T-cell (primary cell): ENCODE data around the gene METTL17. TPM values are rescaled to one million over a fixed set of nuclear protein-coding genes. Genes with fewer than 3 reads are reported as not detected.

Experiments used
- ATAC-seq, 4 experiments: fragments of 200-7000 bp in 3 of 4; fragments of 150-1000 bp in 1 of 4; cut with Tn5 transposase; replicated peaks in 1 of 4; 1 replicate in 3 of 4; 2 replicates in 1 of 4; pipeline ENCODE4 v1.10.0; 2021; ENCODE audit warnings: moderate library complexity in 3 of 4, mild to moderate bottlenecking in 2 of 4, moderate number of reproducible peaks in 1 of 4
- CTCF ChIA-PET, 2 donors: fragments of 300-600 bp; sonication (Branson Sonifier 250); formaldehyde crosslinking; loops; one replicate each; lab custom pipeline; 2022; ENCODE audit warnings: antibody characterized with exemption in 2 of 2; lab: Charles Lee
- POLR2A ChIA-PET, 2 donors: fragments of 300-600 bp; sonication (Branson Sonifier 250); formaldehyde crosslinking; loops; one replicate each; lab custom pipeline; 2022; ENCODE audit warnings: antibody characterized with exemption in 2 of 2; lab: Charles Lee
- DNase-seq, 35 experiments: peaks; one replicate each; pipeline versions ENCODE4 v3.0.0 to v3.0.0-alpha.2; 2013 to 2023
- H3K27ac ChIP-seq: one replicate; pipeline ENCODE4 v1.5.1; 2013; ENCODE audit warnings: low read length
- H3K27me3 ChIP-seq, 2 experiments: replicated peaks in 1 of 2; 1 replicate in 1 of 2; 2 replicates in 1 of 2; pipeline versions ENCODE4 v1.6.1 to v1.7.0; 2013; ENCODE audit warnings: low read length in 1 of 2, mixed read lengths in 1 of 2; ENCODE audit not compliant: control insufficient read depth in 2 of 2, insufficient read depth in 2 of 2; ENCODE audit errors: extremely low read depth in 1 of 2
- H3K36me3 ChIP-seq, 2 donors: 1 replicate in 1 of 2; 2 replicates in 1 of 2; pipeline versions ENCODE4 v1.6.1 to v1.7.0; 2013; ENCODE audit warnings: low read length in 1 of 2; ENCODE audit not compliant: control insufficient read depth in 2 of 2, insufficient read depth in 1 of 2; ENCODE audit errors: extremely low read depth in 1 of 2
- H3K4me1 ChIP-seq, 2 experiments: 1 replicate in 1 of 2; 2 replicates in 1 of 2; pipeline versions ENCODE4 v1.6.1 to v1.7.0; 2013; ENCODE audit warnings: low read length in 2 of 2, mixed read lengths in 1 of 2; ENCODE audit not compliant: insufficient read depth in 2 of 2, control insufficient read depth in 1 of 2; ENCODE audit errors: extremely low read depth in 1 of 2
- H3K4me3 ChIP-seq, 2 donors: 1 replicate in 1 of 2; 2 replicates in 1 of 2; pipeline versions ENCODE4 v1.5.1 to v1.7.0; 2013; ENCODE audit warnings: mild to moderate bottlenecking in 2 of 2, low read length in 1 of 2, moderate library complexity in 1 of 2; ENCODE audit not compliant: control insufficient read depth in 1 of 2; ENCODE audit errors: extremely low read depth in 1 of 2
- H3K9me3 ChIP-seq: 2 replicates; pipeline ENCODE4 v1.7.0; 2013
- H3K27ac Mint-ChIP-seq, 2 donors: one replicate each; pipeline ENCODE4 v1.8.0; 2020 to 2021; ENCODE audit warnings: mild to moderate bottlenecking in 2 of 2, mixed read lengths in 2 of 2
- H3K27me3 Mint-ChIP-seq, 2 donors: one replicate each; pipeline ENCODE4 v1.8.0; 2021 to 2022; ENCODE audit warnings: mixed read lengths in 2 of 2
- H3K36me3 Mint-ChIP-seq: one replicate; pipeline ENCODE4 v1.8.0; 2021; ENCODE audit warnings: mixed read lengths
- H3K4me1 Mint-ChIP-seq, 3 donors: one replicate each; pipeline ENCODE4 v1.8.0; 2020 to 2022; ENCODE audit warnings: mixed read lengths in 3 of 3, mild to moderate bottlenecking in 1 of 3
- H3K4me3 Mint-ChIP-seq, 3 donors: one replicate each; pipeline ENCODE4 v1.8.0; 2020 to 2022; ENCODE audit warnings: mild to moderate bottlenecking in 3 of 3, mixed read lengths in 3 of 3, moderate library complexity in 3 of 3
- H3K9me3 Mint-ChIP-seq, 3 donors: one replicate each; pipeline ENCODE4 v1.8.0; 2020 to 2022; ENCODE audit warnings: mixed read lengths in 3 of 3
- WGBS: methylation state at CpG from one replicate; pipeline ENCODE4 v1.1.5; 2013; ENCODE audit warnings: missing lambda C conversion rate; ENCODE audit not compliant: insufficient coverage; 5-methylcytosine and 5-hydroxymethylcytosine counted together
- total RNA-seq, 35 experiments: library from RNA in 6 of 35; stranded (reverse) in 6 of 35; fragments of 120-200 nt in 1 of 35; gene quantifications; one replicate each; pipeline versions ENCODE4 v1.2.1 to v1.2.4 and lab custom pipeline; 2013 to 2026

Gene METTL17
- total RNA-seq, 5 donors from 2014 or later (not counting 1 experiment from before 2014, with no cell fraction given), result 80.4 to 112 (median 99.0) TPM

DNA sequence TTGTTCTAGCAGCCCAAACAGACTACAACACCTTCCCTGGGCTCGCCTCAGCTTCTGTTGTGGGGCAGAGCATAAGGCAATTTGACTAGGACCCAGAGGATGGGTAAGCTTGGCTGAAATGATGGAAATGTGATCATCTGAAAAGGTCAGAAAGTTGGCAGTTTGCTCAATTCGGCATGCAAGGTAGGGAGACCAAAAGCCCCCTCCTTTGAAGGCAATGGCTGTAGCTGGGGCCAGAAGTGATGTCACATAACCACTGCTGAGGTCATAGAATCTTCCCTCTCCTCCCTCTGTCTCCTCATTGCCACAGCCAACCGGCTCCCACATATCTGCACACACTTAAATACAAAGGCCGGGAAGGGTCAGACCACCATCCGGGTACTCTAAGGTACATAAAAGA, 40.1 kb downstream of the METTL17 start, which contains the start of gene TPPP2:
Gene TPPP2, plus strand, starts transcription at position 301 of the 400 bp plus-strand sequence. CDS start 365 bp downstream, outside the sequence.
- Mint-ChIP-seq H3K27ac (no peak within 1 kb of the TSS), H3K4me1 (peaks cover 0 to 2% (median 1%) of the 10 kb centered on the region in 3 donors), H3K27me3 (no peaks in the 10 kb centered on the region), H3K4me3 (no peak within 1 kb of the TSS), H3K9me3 (no peaks in the 10 kb centered on the region), H3K36me3 (no peaks in the 10 kb centered on the region)
- Histone ChIP-seq H3K4me1 (peaks cover 0 to 9% of the 10 kb centered on the region in 2 experiments), H3K27ac (no peak within 1 kb of the TSS), H3K27me3 (peaks cover 0 to 14% of the 10 kb centered on the region in 2 experiments), H3K4me3 (no peak within 1 kb of the TSS), H3K36me3 (no peaks in the 10 kb centered on the region), H3K9me3 (no peaks in the 10 kb centered on the region)
- ChIA-PET POLR2A (no interaction called here), CTCF (interaction anchor here in 1 of 2 donors (0.6 kb wide), 1 partner anchor 428 kb away, joined by 13 read pairs; no protein-coding TSS in a partner anchor)
- WGBS, result 93% methylated on average over 2 of the region's 5 CpGs
- ATAC-seq, result no peak
- DNase-seq, result no peak

DNA sequence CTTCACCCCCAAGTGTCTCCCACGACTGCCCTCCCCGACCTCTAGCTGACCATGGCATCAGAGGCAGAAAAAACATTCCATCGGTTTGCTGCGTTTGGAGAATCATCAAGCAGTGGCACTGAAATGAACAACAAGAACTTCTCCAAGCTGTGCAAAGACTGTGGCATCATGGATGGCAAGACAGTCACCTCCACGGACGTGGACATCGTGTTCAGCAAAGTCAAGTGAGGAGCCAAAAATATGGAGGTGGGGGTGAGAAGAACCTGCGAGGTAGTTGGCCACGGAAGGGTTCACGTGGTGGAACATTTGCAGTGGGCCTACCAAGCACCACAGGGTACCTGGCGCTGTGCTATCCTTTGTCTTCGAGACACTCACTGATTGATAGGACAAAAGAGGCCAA, 40.8 kb downstream of the METTL17 start:
- Mint-ChIP-seq H3K27ac (no peak overlapping the region), H3K27me3 (no peaks in the 10 kb centered on the region), H3K36me3 (no peaks in the 10 kb centered on the region), H3K9me3 (no peaks in the 10 kb centered on the region), H3K4me1 (no peaks in the 10 kb centered on the region), H3K4me3 (no peak overlapping the region)
- no peaks in the 10 kb centered on the region for H3K36me3 ChIP-seq
- H3K27ac ChIP-seq, result no peak overlapping the region
- ChIA-PET CTCF (no interaction called here), POLR2A (interaction anchor here in 1 of 2 donors (0.7 kb wide), 1 partner anchor 11 kb away, joined by 3 read pairs; no protein-coding TSS in a partner anchor)
- peaks cover 0 to 14% of the 10 kb centered on the region in 2 experiments for H3K27me3 ChIP-seq
- no peak overlapping the region for H3K4me3 ChIP-seq
- peaks cover 0 to 4% of the 10 kb centered on the region in 2 experiments for H3K4me1 ChIP-seq
- WGBS, result 72% methylated on average over 11 of the region's 12 CpGs
- no peak for ATAC-seq
- H3K9me3 ChIP-seq, result no peaks in the 10 kb centered on the region
- no peak for DNase-seq

DNA sequence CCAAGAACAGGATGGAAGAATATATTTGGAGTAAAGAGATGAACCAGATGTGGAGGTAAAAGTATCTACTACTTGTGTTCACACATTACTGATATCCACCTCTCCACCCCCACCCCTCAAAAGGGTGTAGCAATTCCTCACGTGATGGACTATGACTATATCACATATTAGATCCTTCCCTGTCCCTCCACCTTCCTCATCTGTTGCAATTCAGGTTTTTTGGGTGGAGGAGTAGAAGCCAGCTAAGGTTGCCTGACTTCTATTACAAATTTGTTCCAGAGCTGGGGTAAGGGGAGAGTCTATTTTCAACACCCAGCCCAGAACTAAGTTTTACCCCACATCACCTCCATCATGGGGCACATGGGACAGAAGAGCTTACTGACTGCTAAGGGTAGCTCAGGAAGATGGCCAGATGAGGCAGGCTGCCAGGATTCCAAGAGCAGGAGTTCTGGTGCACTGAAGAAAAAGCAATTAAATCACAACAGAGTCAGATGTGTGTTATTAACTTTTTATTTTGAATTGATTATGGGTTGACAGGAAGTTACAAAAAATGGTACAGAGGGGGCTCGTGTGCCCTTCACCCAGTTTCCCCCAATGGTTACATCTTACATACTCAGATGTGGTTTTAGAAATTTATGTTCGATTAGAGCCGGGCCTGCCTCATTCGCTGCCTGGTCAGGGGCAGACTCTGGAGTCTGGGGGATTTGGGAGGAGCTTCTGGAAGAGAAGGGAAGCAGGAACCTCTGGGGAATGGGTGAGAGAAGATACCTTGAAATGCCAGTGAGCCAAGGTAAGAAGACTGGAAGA, 42.7 kb downstream of the METTL17 start:
- 89% methylated on average over 3 of the region's 5 CpGs for WGBS
- ChIA-PET CTCF (interaction anchor here (1.0 to 1.5 kb wide), 2 partner anchors 17 to 18 kb away, joined by 3 to 7 read pairs; no protein-coding TSS in a partner anchor), POLR2A (interaction anchor here in 1 of 2 donors (0.6 kb wide), 1 partner anchor 225 kb away, joined by 6 read pairs; no protein-coding TSS in a partner anchor)
- H3K4me1 ChIP-seq, result no peaks in the 10 kb centered on the region
- ATAC-seq (no peak), DNase-seq (no peak)
- peaks cover 0 to 18% of the 10 kb centered on the region in 2 experiments for H3K27me3 ChIP-seq
- Mint-ChIP-seq H3K9me3 (no peaks in the 10 kb centered on the region), H3K36me3 (no peaks in the 10 kb centered on the region), H3K27ac (no peak overlapping the region), H3K4me1 (no peaks in the 10 kb centered on the region), H3K4me3 (no peak overlapping the region), H3K27me3 (peaks cover 0 to 3% of the 10 kb centered on the region in 2 donors)
- no peak overlapping the region for H3K27ac ChIP-seq
- H3K9me3 ChIP-seq, result no peaks in the 10 kb centered on the region
- H3K36me3 ChIP-seq, result no peaks in the 10 kb centered on the region
- no peak overlapping the region for H3K4me3 ChIP-seq

DNA sequence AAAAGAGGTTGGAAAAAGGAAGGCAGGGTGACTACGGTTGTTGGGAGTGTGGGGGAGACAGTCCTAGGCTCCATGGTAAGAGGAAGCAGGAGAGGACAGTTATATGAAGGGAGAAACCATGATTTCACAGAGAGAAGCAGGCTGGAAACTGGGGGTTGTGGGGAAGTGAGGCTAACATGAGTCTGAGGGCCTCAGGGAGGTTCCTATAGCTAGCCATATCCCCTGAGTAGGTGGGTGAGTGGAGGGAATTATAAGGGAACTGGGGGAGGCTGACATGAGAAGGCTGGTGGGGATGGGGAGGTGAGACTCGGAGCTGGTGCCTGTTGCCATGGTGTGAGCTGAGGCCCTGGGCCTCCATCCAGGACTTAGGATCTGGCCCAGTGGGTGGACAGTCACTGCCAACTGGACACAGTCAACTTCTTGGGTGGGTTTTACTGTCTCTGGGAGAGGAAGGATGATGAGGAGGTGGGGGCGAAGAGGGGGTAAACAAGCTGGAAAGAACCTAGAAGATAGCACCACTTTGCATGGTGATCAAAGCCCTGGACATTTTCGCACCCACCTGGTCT, 43.4 kb downstream of the METTL17 start:
- no peak for DNase-seq
- no peak overlapping the region for H3K27ac Mint-ChIP-seq
- peaks cover 0 to 3% of the 10 kb centered on the region in 2 donors for H3K27me3 Mint-ChIP-seq
- no peaks in the 10 kb centered on the region for H3K36me3 ChIP-seq
- 90% methylated on average over 4 of the region's 4 CpGs for WGBS
- H3K4me3 Mint-ChIP-seq, result no peak overlapping the region
- H3K36me3 Mint-ChIP-seq, result no peaks in the 10 kb centered on the region
- H3K27ac ChIP-seq, result no peak overlapping the region
- no peak overlapping the region for H3K4me3 ChIP-seq
- H3K4me1 ChIP-seq, result no peaks in the 10 kb centered on the region
- peaks cover 0 to 18% of the 10 kb centered on the region in 2 experiments for H3K27me3 ChIP-seq
- CTCF ChIA-PET, result interaction anchor here in 1 of 2 donors (0.8 to 1.5 kb wide), 2 partner anchors 14 to 19 kb away, joined by 4 to 7 read pairs; no protein-coding TSS in a partner anchor
- ATAC-seq, result no peak
- POLR2A ChIA-PET, result interaction anchor here in 1 of 2 donors (0.6 kb wide), 1 partner anchor 224 kb away, joined by 6 read pairs; no protein-coding TSS in a partner anchor
- H3K9me3 ChIP-seq, result no peaks in the 10 kb centered on the region
- no peaks in the 10 kb centered on the region for H3K9me3 Mint-ChIP-seq
- H3K4me1 Mint-ChIP-seq, result no peaks in the 10 kb centered on the region

DNA sequence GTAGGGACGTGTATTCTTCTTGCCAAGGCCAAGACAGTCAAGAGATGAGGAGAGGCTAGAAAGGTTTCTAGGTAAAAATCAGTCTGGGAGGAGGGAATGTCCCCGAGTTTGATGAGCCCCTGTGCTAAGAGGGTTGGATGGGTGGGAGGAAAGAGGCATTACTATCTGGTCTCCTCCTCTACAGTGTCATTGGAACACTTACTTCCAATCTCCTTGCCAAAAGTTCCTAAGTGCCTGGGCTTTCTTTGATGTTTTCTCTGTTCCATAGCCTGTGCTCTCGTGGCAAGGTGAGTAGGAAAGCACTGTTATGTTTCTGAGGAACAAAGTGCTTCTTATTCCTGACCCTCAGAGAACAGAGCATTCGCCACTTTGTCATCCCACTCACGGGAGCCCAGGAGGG, 44.9 kb downstream of the METTL17 start, which contains the start of gene RNASE13:
Gene RNASE13, minus strand, starts transcription at position 101 of the 400 bp plus-strand sequence. CDS start 519 bp downstream, outside the sequence.
- ChIA-PET CTCF (interaction anchor here in 1 of 2 donors (1.0 to 3.2 kb wide), 2 partner anchors 20 to 26 kb away, joined by 4 to 21 read pairs; no protein-coding TSS in a partner anchor), POLR2A (no interaction called here)
- Histone ChIP-seq H3K9me3 (no peaks in the 10 kb centered on the region), H3K27ac (no peak within 1 kb of the TSS), H3K4me3 (no peak within 1 kb of the TSS), H3K27me3 (peaks cover 0 to 18% of the 10 kb centered on the region in 2 experiments), H3K4me1 (no peaks in the 10 kb centered on the region), H3K36me3 (no peaks in the 10 kb centered on the region)
- Mint-ChIP-seq H3K36me3 (no peaks in the 10 kb centered on the region), H3K4me1 (no peaks in the 10 kb centered on the region), H3K9me3 (no peaks in the 10 kb centered on the region), H3K4me3 (no peak within 1 kb of the TSS), H3K27me3 (peaks cover 0 to 3% of the 10 kb centered on the region in 2 donors), H3K27ac (no peak within 1 kb of the TSS)
- ATAC-seq (no peak), DNase-seq (no peak)
- WGBS, result 70% methylated on average over 3 of the region's 5 CpGs

DNA sequence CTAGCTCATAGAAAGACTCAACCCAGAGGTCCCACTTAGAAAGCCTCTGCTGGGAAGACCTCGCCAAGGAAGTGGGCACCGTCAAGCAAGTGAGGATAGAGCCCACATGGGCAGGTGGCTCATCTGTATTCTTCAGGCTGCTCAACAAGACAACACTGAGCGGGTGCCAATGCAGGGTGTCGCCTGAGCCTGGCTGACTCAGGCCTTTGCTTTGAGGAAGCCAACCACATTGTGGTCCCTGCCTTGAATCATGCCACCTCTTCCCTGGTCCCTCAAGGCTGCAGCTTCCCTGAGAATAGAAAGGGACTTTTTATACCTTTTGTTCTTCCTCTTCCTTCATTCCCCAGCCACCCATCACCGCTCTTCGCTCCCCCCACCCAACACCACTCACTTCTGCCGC, 47.0 kb downstream of the METTL17 start:
- Histone ChIP-seq H3K36me3 (no peaks in the 10 kb centered on the region), H3K4me3 (no peak overlapping the region), H3K4me1 (no peaks in the 10 kb centered on the region), H3K27me3 (peaks cover 0 to 11% of the 10 kb centered on the region in 2 experiments), H3K27ac (no peak overlapping the region), H3K9me3 (no peaks in the 10 kb centered on the region)
- no peaks in the 10 kb centered on the region for H3K4me1 Mint-ChIP-seq
- H3K4me3 Mint-ChIP-seq, result no peak overlapping the region
- H3K9me3 Mint-ChIP-seq, result no peaks in the 10 kb centered on the region
- no peak for ATAC-seq
- H3K27ac Mint-ChIP-seq, result no peak overlapping the region
- CTCF ChIA-PET, result interaction anchor here (0.6 to 3.2 kb wide), 4 partner anchors 22 to 57 kb away, joined by 3 to 21 read pairs (median 6); no protein-coding TSS in a partner anchor
- no peaks in the 10 kb centered on the region for H3K36me3 Mint-ChIP-seq
- POLR2A ChIA-PET, result interaction anchor here in 1 of 2 donors (0.9 kb wide), 1 partner anchor 13 kb away, joined by 3 read pairs; no protein-coding TSS in a partner anchor
- peaks cover 0 to 3% of the 10 kb centered on the region in 2 donors for H3K27me3 Mint-ChIP-seq
- no peak for DNase-seq
- 82% methylated on average over 5 of the region's 7 CpGs for WGBS
